Hepatocyte (in vitro differentiated cells): ENCODE data around the gene GDNF. TPM values are rescaled to one million over a fixed set of nuclear protein-coding genes. Genes with fewer than 3 reads are reported as not detected.

ENCODE experiments used
- DNase-seq: peaks from one replicate; pipeline ENCODE4 v3.0.0-alpha.2; 2016; ENCODE audit warnings: low spot score
- H2AFZ ChIP-seq: fragments of 200-600 bp; sonication (generic); 2 replicates; pipeline ENCODE4 v1.6.0; 2016; ENCODE audit warnings: antibody characterized with exemption, mild to moderate bottlenecking
- H3K27ac ChIP-seq: fragments of 200-600 bp; sonication (generic); 2 replicates; pipeline ENCODE4 v1.5.1; 2016; ENCODE audit warnings: mild to moderate bottlenecking
- H3K27me3 ChIP-seq: fragments of 200-600 bp; sonication (generic); 2 replicates; pipeline ENCODE4 v1.6.1; 2016
- H3K36me3 ChIP-seq: fragments of 200-600 bp; sonication (generic); replicated peaks from 2 replicates; pipeline ENCODE4 v1.5.1; 2016; ENCODE audit warnings: low read depth; ENCODE audit not compliant: insufficient read depth
- H3K4me1 ChIP-seq: fragments of 200-600 bp; sonication (generic); 2 replicates; pipeline ENCODE4 v1.5.1; 2016; ENCODE audit warnings: mild to moderate bottlenecking, moderate library complexity; ENCODE audit not compliant: insufficient read depth
- H3K4me2 ChIP-seq: fragments of 200-600 bp; sonication (generic); 2 replicates; pipeline ENCODE4 v1.6.0; 2016
- H3K4me3 ChIP-seq: fragments of 200-600 bp; sonication (generic); 2 replicates; pipeline ENCODE4 v1.5.1; 2016; ENCODE audit warnings: mild to moderate bottlenecking
- H3K79me2 ChIP-seq: fragments of 200-600 bp; sonication (generic); 2 replicates; pipeline ENCODE4 v1.6.0; 2017; ENCODE audit warnings: mild to moderate bottlenecking
- H3K9me2 ChIP-seq: fragments of 200-600 bp; sonication (generic); replicated peaks from 2 replicates; pipeline ENCODE4 v1.6.0; 2017; ENCODE audit warnings: mild to moderate bottlenecking; ENCODE audit not compliant: insufficient read depth
- H3K9me3 ChIP-seq: fragments of 200-600 bp; sonication (generic); 2 replicates; pipeline ENCODE4 v1.5.1; 2016; ENCODE audit warnings: low read depth, mild to moderate bottlenecking
- H4K20me1 ChIP-seq: fragments of 200-600 bp; sonication (generic); 2 replicates; pipeline ENCODE4 v1.6.0; 2016; ENCODE audit warnings: mild to moderate bottlenecking; ENCODE audit not compliant: insufficient read depth, poor library complexity, severe bottlenecking
- EZH2 ChIP-seq: fragments of 200-600 bp; sonication (generic); IDR thresholded peaks from 2 replicates; pipeline ENCODE4 v1.6.1; 2016; ENCODE audit warnings: antibody characterized with exemption, mild to moderate bottlenecking, borderline replicate concordance
- EZH2phosphoT487 ChIP-seq: fragments of 200-600 bp; sonication (generic); IDR thresholded peaks from one replicate; pipeline ENCODE4 v1.6.1; 2018; ENCODE audit warnings: antibody characterized with exemption, mild to moderate bottlenecking, low read depth, moderate library complexity; ENCODE audit not compliant: unreplicated experiment, severe bottlenecking
- WGBS: methylation state at CpG from one replicate; pipeline ENCODE4 v1.1.6; 2016; ENCODE audit warnings: low lambda C conversion rate; ENCODE audit errors: missing lambda C conversion rate; 5-methylcytosine and 5-hydroxymethylcytosine counted together
- polyA plus RNA-seq: library from polyadenylated mRNA; unstranded; fragments of >200 nt; fragmentation: Nextera tagmentation; extraction: Ambion mirVana; gene quantifications from 2 replicates; pipeline ENCODE4 v1.2.1, GENCODE V29; 2016
- total RNA-seq: library from RNA; depleted of rRNA; stranded (reverse); fragments of >200 nt; gene quantifications from 2 replicates; pipeline ENCODE4 v1.2.3, GENCODE V29; 2014
- TF ChIP-seq, protein P1 (sequence below): fragments of 200-600 bp; sonication (generic); IDR thresholded peaks from 2 replicates; pipeline ENCODE4 v1.5.1; 2016; ENCODE audit warnings: antibody characterized with exemption, mild to moderate bottlenecking; ENCODE audit not compliant: poor library complexity

Gene GDNF
- total and polyA plus RNA-seq, 2 experiments from 2014 or later = 0.19 to 1.1 TPM

GRCh38 chr5:37838933-37839341 is 904 bp downstream of the GDNF start:
- Histone ChIP-seq H3K4me3 (peak overlapping the region; percentile 77), H3K9me2 (no peaks in the 10 kb centered on the region), H3K36me3 (no peaks in the 10 kb centered on the region), H3K4me1 (peaks cover 15% of the 10 kb centered on the region), H3K79me2 (no peaks in the 10 kb centered on the region), H3K27ac (no peak overlapping the region), H3K27me3 (peaks cover 92% of the 10 kb centered on the region), H4K20me1 (no peaks in the 10 kb centered on the region), H3K4me2 (peak overlapping the region; percentile 99), H3K9me3 (no peaks in the 10 kb centered on the region), H2AFZ (peak overlapping the region; percentile 91)
- TF ChIP-seq EZH2 (no peak), EZH2phosphoT487 (no peak)
- TF ChIP-seq, protein P1, sequence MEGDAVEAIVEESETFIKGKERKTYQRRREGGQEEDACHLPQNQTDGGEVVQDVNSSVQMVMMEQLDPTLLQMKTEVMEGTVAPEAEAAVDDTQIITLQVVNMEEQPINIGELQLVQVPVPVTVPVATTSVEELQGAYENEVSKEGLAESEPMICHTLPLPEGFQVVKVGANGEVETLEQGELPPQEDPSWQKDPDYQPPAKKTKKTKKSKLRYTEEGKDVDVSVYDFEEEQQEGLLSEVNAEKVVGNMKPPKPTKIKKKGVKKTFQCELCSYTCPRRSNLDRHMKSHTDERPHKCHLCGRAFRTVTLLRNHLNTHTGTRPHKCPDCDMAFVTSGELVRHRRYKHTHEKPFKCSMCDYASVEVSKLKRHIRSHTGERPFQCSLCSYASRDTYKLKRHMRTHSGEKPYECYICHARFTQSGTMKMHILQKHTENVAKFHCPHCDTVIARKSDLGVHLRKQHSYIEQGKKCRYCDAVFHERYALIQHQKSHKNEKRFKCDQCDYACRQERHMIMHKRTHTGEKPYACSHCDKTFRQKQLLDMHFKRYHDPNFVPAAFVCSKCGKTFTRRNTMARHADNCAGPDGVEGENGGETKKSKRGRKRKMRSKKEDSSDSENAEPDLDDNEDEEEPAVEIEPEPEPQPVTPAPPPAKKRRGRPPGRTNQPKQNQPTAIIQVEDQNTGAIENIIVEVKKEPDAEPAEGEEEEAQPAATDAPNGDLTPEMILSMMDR = no peak
- 11% methylated on average over 21 of the region's 21 CpGs for WGBS
- DNase-seq = peak; percentile 17

DNA sequence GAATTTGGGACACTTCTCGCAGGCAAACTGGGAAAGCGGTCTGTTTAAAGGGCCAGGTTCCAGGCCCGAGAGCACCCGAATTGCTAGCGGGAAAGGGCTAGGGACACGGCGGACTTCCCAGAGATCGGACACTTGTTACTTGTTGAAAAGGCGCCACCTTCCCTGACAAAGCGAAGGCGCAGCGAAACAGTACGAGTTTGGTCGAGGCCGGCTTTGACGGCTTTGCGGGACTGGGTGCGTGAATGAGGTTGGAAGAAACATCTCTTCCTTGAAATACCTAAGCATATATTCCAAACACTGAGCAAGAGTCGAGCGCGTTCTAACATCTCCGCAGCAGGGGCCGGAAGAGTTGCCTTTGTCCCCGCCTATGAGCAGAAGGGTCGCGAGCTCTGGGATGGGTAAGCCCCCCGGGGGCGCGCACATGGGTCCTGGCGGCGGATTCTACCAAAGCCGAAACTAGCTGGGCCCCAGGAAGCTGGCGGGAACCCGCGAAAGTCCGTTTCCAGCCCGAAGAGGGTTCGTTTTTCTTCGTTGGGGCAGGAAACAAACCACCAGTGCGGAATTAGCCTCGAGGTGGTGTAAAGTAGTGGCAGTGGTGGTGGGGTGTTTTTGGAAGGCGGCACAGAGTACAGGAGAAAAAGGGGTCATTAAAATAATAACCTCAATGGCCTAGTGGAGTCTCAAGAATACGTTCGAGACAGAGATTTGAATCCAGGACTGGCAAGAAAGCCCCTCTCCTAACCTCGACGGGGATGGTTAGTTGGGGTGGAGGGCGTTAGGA is 1.5 kb downstream of the GDNF start:
- peak overlapping the region; percentile 31 for H2AFZ ChIP-seq
- whole genome bisulfite sequencing = 6% methylated on average over 47 of the region's 47 CpGs
- H3K9me2 ChIP-seq = no peaks in the 10 kb centered on the region
- peak; percentile 47 for DNase-seq
- H3K27ac ChIP-seq = no peak overlapping the region
- H3K79me2 ChIP-seq = no peaks in the 10 kb centered on the region
- TF ChIP-seq EZH2phosphoT487 = no peak
- TF ChIP-seq, protein P1 = no peak
- no peak for TF ChIP-seq EZH2
- H3K9me3 ChIP-seq = no peaks in the 10 kb centered on the region
- H3K36me3 ChIP-seq = no peaks in the 10 kb centered on the region
- H4K20me1 ChIP-seq = no peaks in the 10 kb centered on the region
- H3K4me2 ChIP-seq = peak overlapping the region; percentile 99
- H3K27me3 ChIP-seq = peaks cover 92% of the 10 kb centered on the region
- peak overlapping the region; percentile 77 for H3K4me3 ChIP-seq
- H3K4me1 ChIP-seq = peaks cover 15% of the 10 kb centered on the region

GRCh38 chr5:37837414-37838032 is 2.3 kb downstream of the GDNF start:
- Histone ChIP-seq H2AFZ (peak overlapping the region; percentile 55), H3K4me1 (peaks cover 15% of the 10 kb centered on the region), H3K9me2 (no peaks in the 10 kb centered on the region), H4K20me1 (no peaks in the 10 kb centered on the region), H3K27me3 (peaks cover 96% of the 10 kb centered on the region), H3K27ac (no peak overlapping the region), H3K4me3 (peak overlapping the region; percentile 77), H3K36me3 (no peaks in the 10 kb centered on the region), H3K79me2 (no peaks in the 10 kb centered on the region), H3K4me2 (peak overlapping the region; percentile 99), H3K9me3 (no peaks in the 10 kb centered on the region)
- 4% methylated on average over 36 of the region's 38 CpGs for WGBS
- TF ChIP-seq EZH2phosphoT487 (peak; percentile 58), EZH2 (peak; percentile 15)
- TF ChIP-seq, protein P1 = peak; percentile 90
- DNase-seq = peak; percentile 88
